ENCODE data around the gene LSG1. TPM values are rescaled to one million over a fixed set of nuclear protein-coding genes. Genes with fewer than 3 reads are reported as not detected.

LSG1 gene
- total and polyA plus RNA-seq, 9 of the 15 experiments (the other 6 are each of a cell fraction or from before 2014, with no cell fraction given) = 14.9 to 73.7 (median 46.7) TPM

DNA sequence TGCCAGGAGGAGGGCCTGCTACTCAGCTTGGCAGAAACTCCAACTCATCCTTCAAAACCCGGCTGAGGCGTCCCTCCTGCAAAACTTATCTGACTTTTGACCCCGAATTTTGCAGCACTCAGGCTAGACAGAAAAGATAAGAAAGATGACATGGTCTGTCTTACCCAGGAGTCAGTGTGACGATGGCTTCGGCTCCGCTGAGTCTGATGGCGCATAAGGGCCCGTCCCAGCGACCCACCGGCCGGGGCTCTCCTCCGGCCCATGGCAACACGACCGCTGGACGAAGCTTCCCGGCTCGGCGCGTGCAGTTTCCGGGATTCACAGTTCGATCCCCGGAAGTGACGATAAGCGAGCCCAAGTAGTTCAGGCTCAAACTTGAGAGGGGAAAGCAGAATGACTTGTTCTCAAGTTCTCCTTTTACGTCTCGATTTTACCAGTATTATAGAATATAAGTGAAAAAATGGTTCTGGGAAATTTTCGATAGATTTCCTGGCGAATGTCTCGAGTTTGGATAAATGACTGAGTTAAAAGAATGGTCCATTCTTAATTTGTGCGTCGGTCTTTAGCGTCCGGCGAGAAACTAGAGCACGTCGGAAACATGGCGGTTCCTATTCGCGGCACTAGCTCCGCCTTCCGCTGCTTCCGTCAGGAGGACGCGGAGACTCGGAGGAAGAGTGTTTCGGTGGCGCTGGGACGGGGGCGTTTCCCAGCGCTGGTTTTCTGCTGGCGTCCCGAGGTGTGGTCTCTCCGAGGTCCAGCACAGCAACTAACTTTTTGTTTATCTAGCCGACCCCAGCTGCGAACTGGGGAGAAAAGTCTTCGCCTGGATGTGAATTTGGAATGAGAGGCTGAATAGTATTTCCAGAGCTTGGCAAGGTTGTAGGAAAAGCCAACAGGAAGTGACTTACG, at the start of gene LSG1 (continued):
- TF ChIP-seq ETS1 (conservative IDR thresholded peaks at IDR 0.05; ENCODE audit: control insufficient read depth, low read depth, low read length) (peak; percentile 27; the same call in 1 of the 2 replicates), HBP1 (CRISPR knock-in tag; IDR thresholded peaks at IDR 0.05) (0 out of 2 replicates have a peak, but pooled peaks have one; percentile 34), ZNF445 (CRISPR knock-in tag; IDR thresholded peaks at IDR 0.05; ENCODE audit: low read depth) (no peak), MAZ (CRISPR knock-in tag; conservative IDR thresholded peaks at IDR 0.05 in 1 of 2, IDR thresholded peaks at IDR 0.05 in 1 of 2) (peak in 1 of 2 experiments; percentile 92; a peak in 1 of 4 replicates), KDM5B (IDR thresholded peaks at IDR 0.05; ENCODE audit: insufficient replicate concordance, low read depth, low read length) (peak; percentile 61), HINFP (tag; conservative IDR thresholded peaks at IDR 0.05; ENCODE audit: low read depth) (0 out of 2 replicates have a peak, but pooled peaks have one; percentile 23), POLR2G (IDR thresholded peaks at IDR 0.05; ENCODE audit: low read depth, low read length) (peak; percentile 83), TBL1XR1 (IDR thresholded peaks at IDR 0.05; ENCODE audit: low read length in 2 of 2) (peak in 1 of 2 experiments; percentile 56; a peak in 1 of 4 replicates), CREB3L1 (IDR thresholded peaks at IDR 0.05; ENCODE audit: borderline replicate concordance, low read depth) (0 out of 2 replicates have a peak, but pooled peaks have one; percentile 44), ZNF785 (CRISPR knock-in tag; IDR thresholded peaks at IDR 0.05) (no peak), MAFF (IDR thresholded peaks at IDR 0.05; ENCODE audit: low read length) (peak; percentile 59), NFATC3 (IDR thresholded peaks at IDR 0.05) (peak; percentile 74; the same call in 1 of the 2 replicates), NFE2 (IDR thresholded peaks at IDR 0.05; ENCODE audit: low read depth) (no peak), GABPB1 (CRISPR knock-in tag; IDR thresholded peaks at IDR 0.05) (peak; percentile 98), ERF (CRISPR knock-in tag; IDR thresholded peaks at IDR 0.05) (0 out of 2 replicates have a peak, but pooled peaks have one; percentile 30), PHF8 (IDR thresholded peaks at IDR 0.05; ENCODE audit: borderline replicate concordance, low read length) (peak; percentile 87; the same call in 1 of the 2 replicates), ZNF655 (CRISPR knock-in tag; IDR thresholded peaks at IDR 0.05) (no peak), SIX5 (IDR thresholded peaks at IDR 0.05; ENCODE audit: borderline replicate concordance in 1 of 2, insufficient read depth in 1 of 2, low read depth in 1 of 2, low read length in 2 of 2) (peak; percentile 61 to 64; a peak in 3 of 4 replicates)

All from K562 (cell line).